Hematopoietic multipotent progenitor cell treated with erythropoietin and hydrocortisone succinate and interleukin-3 and kit ligand, for 17 days (in vitro differentiated cells): ENCODE results near the gene C16orf74.
A peak's percentile ranks its signal among the peaks of the same experiment; 100 is the strongest.

Source experiments
- DNase-seq: peaks from one replicate; pipeline ENCODE4 v3.0.0-alpha.2; 2015; ENCODE audit warnings: low spot score

The C16orf74 gene

GRCh38 chr16:85746460-85747215, 4.3 kb downstream of the C16orf74 start:
- DNase-seq: no peak

- no peak for DNase-seq
These were observed 11.8 kb downstream of the C16orf74 start for GRCh38 chr16:85738923-85739715.

- no peak for DNase-seq
These were observed 14.0 kb downstream of the C16orf74 start for GRCh38 chr16:85736921-85737320.

- DNase-seq: no peak
These were observed 14.9 kb downstream of the C16orf74 start for GRCh38 chr16:85735946-85736345.

GRCh38 chr16:85735225-85735635, 15.7 kb downstream of the C16orf74 start:
- no peak for DNase-seq

- no peak for DNase-seq
These were observed 16.4 kb downstream of the C16orf74 start for GRCh38 chr16:85734311-85735017.

- no peak for DNase-seq
These were observed 17.1 kb downstream of the C16orf74 start for GRCh38 chr16:85733839-85734170.

GRCh38 chr16:85733155-85733838, 17.6 kb downstream of the C16orf74 start:
- DNase-seq: no peak

- DNase-seq: no peak
These were observed 19.7 kb downstream of the C16orf74 start for GRCh38 chr16:85731179-85731578.

- DNase-seq: no peak
These were observed 20.8 kb downstream of the C16orf74 start for GRCh38 chr16:85730186-85730465.

GRCh38 chr16:85729452-85730185, 21.3 kb downstream of the C16orf74 start:
- no peak for DNase-seq

- DNase-seq: no peak
These were observed 22.0 kb downstream of the C16orf74 start for GRCh38 chr16:85728879-85729278.

GRCh38 chr16:85724936-85725335, 26.0 kb downstream of the C16orf74 start:
- no peak for DNase-seq

GRCh38 chr16:85724126-85724879, 26.6 kb downstream of the C16orf74 start:
- DNase-seq: no peak

GRCh38 chr16:85722128-85722893, 28.6 kb downstream of the C16orf74 start:
- no peak for DNase-seq

GRCh38 chr16:85720302-85720637, 30.6 kb downstream of the C16orf74 start:
- no peak for DNase-seq

GRCh38 chr16:85719605-85720301, 31.1 kb downstream of the C16orf74 start:
- DNase-seq: no peak

- peak; percentile 46 for DNase-seq
These were observed 32.2 kb downstream of the C16orf74 start for GRCh38 chr16:85718682-85719081.

- no peak for DNase-seq
These were observed 32.8 kb downstream of the C16orf74 start for GRCh38 chr16:85718153-85718477.
